HG03095 (cell line): ENCODE measurements around the gene RUNX1.
A peak's percentile ranks its signal among the peaks of the same experiment; 100 is the strongest.

ENCODE experiments used
- ATAC-seq: cut with Tn5 transposase; IDR thresholded peaks from one replicate; pipeline ENCODE4 v1.9.1; 2021; ENCODE audit warnings: moderate library complexity; ENCODE audit not compliant: unreplicated experiment

RUNX1 gene

GRCh38 chr21:34907461-34908418 lies 141.4 kb downstream of the RUNX1 start:
- ATAC-seq: no peak

GRCh38 chr21:34906401-34906800 lies 142.7 kb downstream of the RUNX1 start:
- ATAC-seq: no peak

GRCh38 chr21:34905218-34905537 lies 143.9 kb downstream of the RUNX1 start:
- ATAC-seq: no peak

- ATAC-seq: no peak
Observed at GRCh38 chr21:34904526-34905217, 144.4 kb downstream of the RUNX1 start.

- no peak for ATAC-seq
Observed at GRCh38 chr21:34900376-34900775, 148.7 kb downstream of the RUNX1 start.

GRCh38 chr21:34899760-34900159 lies 149.3 kb downstream of the RUNX1 start:
- ATAC-seq: no peak

GRCh38 chr21:34899302-34899701 lies 149.8 kb downstream of the RUNX1 start:
- no peak for ATAC-seq

GRCh38 chr21:34897828-34898227 lies 151.3 kb downstream of the RUNX1 start:
- ATAC-seq: no peak

- no peak for ATAC-seq
Observed at GRCh38 chr21:34894401-34894800, 154.7 kb downstream of the RUNX1 start.

GRCh38 chr21:34892209-34892608 lies 156.9 kb downstream of the RUNX1 start:
- no peak for ATAC-seq

- no peak for ATAC-seq
Observed at GRCh38 chr21:34891613-34891943, 157.5 kb downstream of the RUNX1 start.

GRCh38 chr21:34890724-34891612 lies 158.1 kb downstream of the RUNX1 start:
- ATAC-seq: no peak

GRCh38 chr21:34890470-34890723 lies 158.7 kb downstream of the RUNX1 start:
- no peak for ATAC-seq

GRCh38 chr21:34889676-34890469 lies 159.2 kb downstream of the RUNX1 start:
- ATAC-seq: peak; percentile 43

- peak; percentile 5 for ATAC-seq
Observed at GRCh38 chr21:34889320-34889675, 159.8 kb downstream of the RUNX1 start.

- peak; percentile 51 for ATAC-seq
Observed at GRCh38 chr21:34888569-34889319, 160.4 kb downstream of the RUNX1 start.

GRCh38 chr21:34887725-34888568 lies 161.2 kb downstream of the RUNX1 start:
- ATAC-seq: peak; percentile 29

- ATAC-seq: no peak
Observed at GRCh38 chr21:34887105-34887442, 162.0 kb downstream of the RUNX1 start.
